ENCODE results near the gene CREM.

CREM gene

GRCh38 chr10:35091994-35092790 lies 34.5 kb upstream of the CREM start:
- no peak for FAIRE-seq
- DNase-seq (ENCODE audit: insufficient read length, low spot score): no peak
- no peak for TF ChIP-seq CTCF (IDR thresholded peaks at IDR 0.05; ENCODE audit: insufficient read depth, missing control alignments)

GRCh38 chr10:35092851-35093250 lies 33.8 kb upstream of the CREM start:
- TF ChIP-seq CTCF (IDR thresholded peaks at IDR 0.05; ENCODE audit: insufficient read depth, missing control alignments): no peak
- no peak for FAIRE-seq
- no peak for DNase-seq (ENCODE audit: insufficient read length, low spot score)

GRCh38 chr10:35096312-35096711 lies 30.3 kb upstream of the CREM start:
- TF ChIP-seq CTCF (IDR thresholded peaks at IDR 0.05; ENCODE audit: insufficient read depth, missing control alignments): no peak
- FAIRE-seq: no peak
- DNase-seq (ENCODE audit: insufficient read length, low spot score): no peak

GRCh38 chr10:35097510-35097909 lies 29.1 kb upstream of the CREM start:
- TF ChIP-seq CTCF (IDR thresholded peaks at IDR 0.05; ENCODE audit: insufficient read depth, missing control alignments): no peak
- FAIRE-seq (no peak), DNase-seq (ENCODE audit: insufficient read length, low spot score) (no peak)

DNA sequence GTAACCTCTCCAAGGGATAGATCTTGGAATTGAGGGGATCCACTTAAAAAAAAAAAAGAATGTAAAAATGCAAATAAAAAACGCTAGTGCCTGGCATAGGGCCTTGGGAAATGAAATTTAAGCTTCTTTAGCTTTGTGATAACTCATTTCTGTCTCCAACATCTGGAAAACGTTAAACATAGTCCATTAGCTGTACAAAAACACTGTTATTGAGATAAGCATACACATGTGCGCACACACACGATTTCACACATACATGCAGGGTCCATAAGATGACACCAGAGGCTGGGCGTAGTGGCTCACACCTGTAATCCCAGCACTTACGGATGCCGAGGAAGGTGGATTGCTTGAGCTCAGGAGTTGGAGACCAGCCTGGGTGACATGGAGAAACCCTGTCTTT lies 22.8 kb upstream of the CREM start:
- FAIRE-seq: no peak
- no peak for DNase-seq (ENCODE audit: insufficient read length, low spot score)
- no peak for TF ChIP-seq CTCF (IDR thresholded peaks at IDR 0.05; ENCODE audit: insufficient read depth, missing control alignments)

- DNase-seq (ENCODE audit: insufficient read length, low spot score) (no peak), FAIRE-seq (no peak)
- no peak for TF ChIP-seq CTCF (IDR thresholded peaks at IDR 0.05; ENCODE audit: insufficient read depth, missing control alignments)
These were observed 14.1 kb upstream of the CREM start for GRCh38 chr10:35112571-35112970.

- TF ChIP-seq CTCF (IDR thresholded peaks at IDR 0.05; ENCODE audit: insufficient read depth, missing control alignments): no peak
- DNase-seq (ENCODE audit: insufficient read length, low spot score): no peak
- FAIRE-seq: no peak
These were observed 7.3 kb upstream of the CREM start for GRCh38 chr10:35119378-35119777.

All from D721Med (cell line).